ENCODE results near the gene SLC35F5. TPM values are rescaled to one million over a fixed set of nuclear protein-coding genes. Genes with fewer than 3 reads are reported as not detected.
"Not testable (repeated sequence)": the region's sequence is repeated elsewhere in the genome, so short reads cannot be mapped to it uniquely, and the experiment has no call there.

The SLC35F5 gene
- total RNA-seq, 1 experiment from 2014 or later = 14.3 TPM

- ATAC-seq; H3K36me3 ChIP-seq (ENCODE audit: control insufficient read depth in 1 of 2, insufficient read depth in 2 of 2, low read length in 2 of 2); H3K4me3 ChIP-seq (replicated peaks in 1 of 2; ENCODE audit: low read depth in 1 of 2, low read length in 2 of 2); H3K79me2 ChIP-seq (ENCODE audit: insufficient read depth, low read length); intact Hi-C loops (cut with micrococcal nuclease); H3K27ac ChIP-seq (ENCODE audit: low read depth, low read length); H3K9me2 ChIP-seq (ENCODE audit: insufficient read depth); POLR2A ChIA-PET; DNase-seq (ENCODE audit: low read depth, low spot score); H3K27me3 ChIP-seq (ENCODE audit: insufficient read depth, low read length); H3K9me3 ChIP-seq (ENCODE audit: control insufficient read depth in 1 of 2, insufficient read depth in 1 of 2, low read depth in 1 of 2, low read length in 2 of 2); H3K9ac ChIP-seq (ENCODE audit: low read length); BruUV-seq (replicated peaks); H4K20me1 ChIP-seq (ENCODE audit: insufficient read depth); H3K4me1 ChIP-seq (ENCODE audit: control insufficient read depth in 1 of 2, insufficient read depth in 2 of 2, low read length in 2 of 2); H3K4me2 ChIP-seq (ENCODE audit: low read length); RAD21 ChIA-PET (ENCODE audit: low non-redundant PET in 1 of 2, low total read pairs in 2 of 2, uncharacterized antibody in 2 of 2, unreplicated experiment in 2 of 2); H2AFZ ChIP-seq (ENCODE audit: low read depth, low read length, poor library complexity, severe bottlenecking); CTCF ChIA-PET: not testable (repeated sequence)
These were observed 93.0 kb downstream of the SLC35F5 start for GRCh38 chr2:113663285-113664060.

Small RNA genes lying within 50 kb of the gene (microRNA-seq; reads per million reads assigned to microRNA genes)
- gene MIR4782 (ENCODE audit: borderline number of aligned reads) = not detected

Other genes with a start within 250 kb of the SLC35F5 start
- gene RABL2A, start 129.4 kb downstream of the SLC35F5 start, total RNA-seq (2021; ENCODE audit: unreplicated experiment) = 14.3 TPM
- 232 TPM for gene ACTR3, start 133.4 kb upstream of the SLC35F5 start, total RNA-seq (2021; ENCODE audit: unreplicated experiment)